Heart left ventricle (tissue), 13 donors: ENCODE data around the gene FNDC11.

Experiments used
- POLR2A ChIP-seq, 2 donors: fragments of 450-650 bp; IDR thresholded peaks; one replicate each; pipeline ENCODE4 v1.6.1; 2017; ENCODE audit warnings: antibody characterized with exemption in 2 of 2, mild to moderate bottlenecking in 2 of 2, moderate library complexity in 2 of 2
- TF ChIP-seq, protein P1 (sequence below), 12 donors: fragments of 200-600 bp; sonication (generic) in 4 of 12; IDR thresholded peaks; one replicate each; pipeline versions ENCODE4 v1.5.0 to v1.8.0; 2018 to 2022; ENCODE audit warnings: antibody characterized with exemption in 12 of 12, mild to moderate bottlenecking in 5 of 12
- donor health status: ischemic (EF 13 %, LVEDD 7.1; RV severe dilation, severe dysfunction).
- donor health status: DM: no; HTN: yes; CAD: no.
- donor health status: DM: no; HTN: no; CAD: no.
- donor health status: ischemic (EF 25% LVEDD 6.9; RV normal size, moderate dysfunction).
- donor health status: ischemic (EF 25% LVEDD 5.7; RV mildly dilated, moderate dysfunction).
- donor health status: ischemic (EF 35%, LVEDD 5.7; RV mildly dilated, moderate dysfunction).
- donor health status: nonischemic (EF 11% LVEDD 7.7; RV severe dilation, severe dysfunction).
- donor health status: DM: yes; HTN: yes; CAD: no.
- donor health status: PGD.
- donor health status: ischemic (EF 29% LVEDD 5.4; RV normal size, mild dysfunction).
- donor health status: nonischemic (EF 23%, LVEDD 6.1; RV moderate dilation, normal function).

DNA sequence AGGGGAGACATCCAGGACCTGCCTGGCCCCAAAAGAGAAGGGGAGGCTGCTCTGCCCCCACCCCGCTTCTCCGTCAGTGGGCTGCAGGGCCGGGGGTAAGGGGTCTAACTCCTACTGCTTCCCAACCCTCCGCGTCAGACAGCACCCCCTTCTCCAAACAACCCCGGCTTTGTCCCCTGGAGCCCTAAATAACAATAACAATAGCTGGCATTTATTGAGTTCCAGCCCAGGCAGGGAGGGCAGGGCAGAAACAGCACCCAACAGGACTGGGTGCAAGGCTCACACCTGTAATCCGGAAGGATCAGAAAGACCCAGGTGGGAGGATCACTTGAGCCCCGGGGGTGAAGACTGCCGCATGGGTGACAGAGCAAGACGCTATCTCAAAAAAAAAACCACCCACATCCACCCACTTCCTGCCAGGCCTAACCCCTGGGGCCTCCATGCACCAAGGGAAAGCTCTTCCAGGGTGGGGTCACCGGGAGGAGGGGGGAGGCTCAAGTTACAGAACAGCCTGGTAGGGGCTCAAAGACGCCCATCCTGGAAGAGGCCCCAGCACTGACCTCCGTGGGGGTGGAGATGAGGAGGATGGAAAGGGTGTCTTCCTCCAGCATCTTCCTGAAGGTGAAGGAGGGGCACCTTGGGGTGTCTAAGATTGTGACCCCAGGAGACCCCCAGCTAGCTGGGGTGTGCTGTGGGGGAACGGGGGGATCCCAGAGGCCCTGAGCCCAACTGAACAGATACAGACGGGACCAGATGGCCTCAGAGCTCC is 1.3 kb upstream of the FNDC11 start:
- TF ChIP-seq, protein P1, sequence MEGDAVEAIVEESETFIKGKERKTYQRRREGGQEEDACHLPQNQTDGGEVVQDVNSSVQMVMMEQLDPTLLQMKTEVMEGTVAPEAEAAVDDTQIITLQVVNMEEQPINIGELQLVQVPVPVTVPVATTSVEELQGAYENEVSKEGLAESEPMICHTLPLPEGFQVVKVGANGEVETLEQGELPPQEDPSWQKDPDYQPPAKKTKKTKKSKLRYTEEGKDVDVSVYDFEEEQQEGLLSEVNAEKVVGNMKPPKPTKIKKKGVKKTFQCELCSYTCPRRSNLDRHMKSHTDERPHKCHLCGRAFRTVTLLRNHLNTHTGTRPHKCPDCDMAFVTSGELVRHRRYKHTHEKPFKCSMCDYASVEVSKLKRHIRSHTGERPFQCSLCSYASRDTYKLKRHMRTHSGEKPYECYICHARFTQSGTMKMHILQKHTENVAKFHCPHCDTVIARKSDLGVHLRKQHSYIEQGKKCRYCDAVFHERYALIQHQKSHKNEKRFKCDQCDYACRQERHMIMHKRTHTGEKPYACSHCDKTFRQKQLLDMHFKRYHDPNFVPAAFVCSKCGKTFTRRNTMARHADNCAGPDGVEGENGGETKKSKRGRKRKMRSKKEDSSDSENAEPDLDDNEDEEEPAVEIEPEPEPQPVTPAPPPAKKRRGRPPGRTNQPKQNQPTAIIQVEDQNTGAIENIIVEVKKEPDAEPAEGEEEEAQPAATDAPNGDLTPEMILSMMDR (IDR thresholded peaks at IDR 0.05): no peak
- TF ChIP-seq POLR2A (IDR thresholded peaks at IDR 0.05): no peak
